ENCODE results near the gene SMU1.

The SMU1 gene

DNA sequence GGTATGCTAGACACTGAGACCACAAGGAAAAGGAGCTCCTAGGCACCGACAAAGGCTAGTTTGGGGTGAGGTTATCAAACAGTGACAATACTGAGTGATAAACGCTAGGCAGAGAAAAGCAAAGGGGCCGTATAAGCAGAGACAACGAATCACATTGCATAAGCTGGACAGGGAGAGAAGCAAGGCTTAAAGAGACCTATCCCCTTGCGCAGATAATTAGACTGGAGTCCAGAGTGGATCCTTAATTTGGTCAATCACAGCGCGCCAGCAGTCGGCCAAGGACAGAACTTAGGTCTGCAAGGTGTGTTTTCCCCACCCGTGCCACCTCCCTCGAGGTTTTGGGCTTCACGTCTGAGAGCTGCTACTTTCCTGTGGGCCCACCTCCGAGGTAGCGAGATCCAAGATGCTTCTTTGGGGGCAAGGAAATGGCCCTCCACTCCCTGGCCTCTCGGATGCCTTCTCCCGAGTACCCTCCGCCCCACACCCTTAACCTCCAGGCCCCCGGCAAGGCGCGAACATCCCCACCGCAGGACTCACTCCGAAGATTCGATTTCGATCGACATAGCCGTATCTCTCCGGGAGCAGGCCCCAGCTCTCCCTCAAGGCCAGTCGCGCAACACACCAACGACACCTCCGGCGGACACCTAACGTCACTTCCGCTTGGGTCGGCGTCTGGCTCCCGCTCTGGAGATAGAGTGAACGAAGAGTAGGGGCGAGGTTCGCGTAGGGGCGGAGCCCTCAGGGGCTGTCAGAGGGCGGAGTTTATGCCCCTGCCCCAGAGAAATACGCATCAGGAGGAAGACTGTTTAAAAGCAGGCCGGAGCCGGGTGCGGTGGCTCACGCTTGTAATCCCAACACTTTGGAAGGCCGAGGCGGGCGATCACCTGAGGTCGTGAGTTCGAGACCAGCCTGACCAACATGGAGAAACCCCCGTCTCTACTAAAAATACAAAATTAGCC is at the start of gene SMU1:
Gene SMU1 (minus strand): TSS at position 629 of the 959 bp plus-strand sequence. CDS start 66 bp downstream, at position 563.
- DNase-seq (ENCODE audit: low read depth in 2 of 3, low spot score in 1 of 3): peak; percentile 89 to 93 (median 92)

DNA sequence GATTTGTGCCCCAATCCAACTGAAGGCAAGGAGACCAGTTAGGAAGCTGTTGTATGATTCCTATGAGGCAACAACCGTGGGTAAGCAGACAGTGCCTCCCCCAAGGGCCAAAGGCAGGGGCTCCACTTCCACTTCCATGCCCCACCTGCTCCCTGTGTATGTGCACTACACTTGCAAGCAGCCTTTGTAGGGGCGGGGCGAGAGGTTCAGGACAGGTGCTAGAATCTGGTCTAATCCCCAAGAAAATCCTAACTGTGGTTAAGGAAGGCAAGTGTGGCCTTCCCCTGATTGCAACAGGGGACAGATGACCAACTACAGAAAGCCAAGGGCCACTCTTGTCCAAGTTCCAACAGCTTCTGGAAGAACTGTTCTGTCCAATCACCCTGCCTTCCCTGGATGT is 49.0 kb upstream of the SMU1 start:
- DNase-seq (ENCODE audit: low read depth in 2 of 3, low spot score in 1 of 3): no peak

GRCh38 chr9:33124751-33125381 is 48.4 kb upstream of the SMU1 start:
- no peak for DNase-seq (ENCODE audit: low read depth in 2 of 3, low spot score in 1 of 3)

DNA sequence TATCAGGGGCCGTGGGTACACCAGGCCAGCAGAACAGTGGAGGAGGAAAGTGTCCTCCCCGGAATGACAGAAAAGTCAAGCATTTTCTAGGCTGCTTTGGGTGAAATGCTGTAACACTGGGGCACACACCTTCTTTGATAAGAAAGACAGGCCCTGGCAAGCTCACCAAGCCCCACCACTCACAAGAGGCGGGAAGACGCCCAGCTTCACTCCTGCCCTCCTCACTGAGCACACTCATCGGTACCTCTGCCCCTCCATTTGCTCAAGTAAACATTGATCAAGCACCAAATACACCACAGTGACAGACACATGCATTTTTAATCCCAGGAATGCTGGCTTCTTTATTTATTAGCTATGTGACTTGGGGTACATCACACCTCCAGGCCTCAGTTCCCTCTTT is 47.6 kb upstream of the SMU1 start:
- DNase-seq (ENCODE audit: low read depth in 2 of 3, low spot score in 1 of 3): no peak

- no peak for DNase-seq (ENCODE audit: low read depth in 2 of 3, low spot score in 1 of 3)
These were observed 47.0 kb upstream of the SMU1 start for GRCh38 chr9:33123407-33124031.

DNA sequence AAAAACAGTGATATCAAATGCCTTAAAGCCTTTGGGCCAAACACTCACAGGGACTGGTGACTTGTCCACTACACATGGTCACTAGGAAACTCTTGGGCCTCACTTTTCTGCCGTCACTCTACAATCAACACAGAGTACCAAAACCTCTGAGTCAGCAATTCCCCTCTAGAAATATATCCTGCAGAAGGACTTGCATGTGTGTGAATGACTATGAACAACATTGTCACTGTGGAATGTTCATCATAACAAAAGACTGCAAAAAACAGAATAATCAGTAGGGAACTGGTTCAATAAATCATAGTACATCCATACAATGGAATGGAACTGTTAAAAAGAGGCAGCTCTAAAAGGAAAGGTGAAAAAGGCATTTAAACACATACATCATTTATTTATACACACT is 44.1 kb upstream of the SMU1 start:
- DNase-seq (ENCODE audit: low read depth in 2 of 3, low spot score in 1 of 3): no peak

GRCh38 chr9:33117796-33118195 is 41.3 kb upstream of the SMU1 start:
- DNase-seq (ENCODE audit: low read depth in 2 of 3, low spot score in 1 of 3): no peak

GRCh38 chr9:33117306-33117705 is 40.8 kb upstream of the SMU1 start:
- no peak for DNase-seq (ENCODE audit: low read depth in 2 of 3, low spot score in 1 of 3)

GRCh38 chr9:33116860-33117259 is 40.4 kb upstream of the SMU1 start:
- no peak for DNase-seq (ENCODE audit: low read depth in 2 of 3, low spot score in 1 of 3)

DNA sequence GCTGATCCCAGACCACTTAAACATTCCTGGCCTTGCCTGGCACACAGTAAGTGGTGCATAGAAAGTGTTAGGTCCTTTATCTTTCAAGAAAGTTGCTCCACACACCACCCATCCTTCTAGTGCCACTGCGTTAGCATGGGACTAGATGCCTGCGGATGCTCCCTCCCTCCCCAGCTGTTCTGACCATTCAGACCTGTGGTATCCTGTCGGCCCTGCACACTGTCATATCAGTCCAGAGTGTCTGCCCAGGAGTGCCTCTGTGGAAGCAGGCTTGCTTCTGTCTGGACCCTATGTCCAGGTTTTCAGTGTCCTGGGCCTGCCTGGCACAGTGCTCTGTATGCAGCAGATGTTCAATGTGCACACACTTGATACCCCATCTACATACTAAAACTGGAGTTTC is 38.3 kb upstream of the SMU1 start:
- DNase-seq (ENCODE audit: low read depth in 2 of 3, low spot score in 1 of 3): no peak

DNA sequence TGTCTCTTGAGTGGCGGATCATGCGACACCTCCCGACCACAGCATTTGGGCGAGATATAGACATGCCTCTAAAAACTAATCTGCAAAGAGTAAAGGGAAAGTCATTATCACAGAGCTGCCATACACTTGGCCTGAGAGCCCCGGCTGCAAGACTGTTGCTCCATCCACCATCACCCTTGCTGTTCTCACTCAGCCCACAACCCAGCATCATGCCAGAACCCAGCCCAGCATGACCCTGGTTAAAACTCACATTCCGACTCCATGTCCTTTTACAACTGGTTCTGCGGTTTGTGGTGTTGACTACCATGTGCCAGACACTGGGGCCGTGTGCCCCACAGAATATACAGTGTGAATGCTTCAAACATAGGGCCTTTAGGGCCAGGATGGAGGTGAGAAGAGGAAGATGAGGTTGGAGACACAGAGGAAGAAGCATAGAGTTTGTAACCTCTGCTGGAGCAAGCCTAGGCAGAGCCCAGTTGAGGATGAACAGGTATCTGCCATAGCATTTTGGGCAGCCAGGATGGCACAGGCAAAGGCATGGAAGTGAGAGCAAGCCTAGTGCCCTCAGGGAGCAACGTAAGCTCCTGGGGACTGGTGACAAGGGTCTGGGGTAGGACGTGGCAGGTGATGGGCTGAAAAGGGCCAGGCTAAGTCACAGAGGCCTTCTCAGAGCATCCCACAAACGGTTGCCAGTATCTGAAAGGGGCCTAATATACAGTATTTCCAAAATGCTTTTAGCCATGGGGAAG is 37.5 kb upstream of the SMU1 start:
- no peak for DNase-seq (ENCODE audit: low read depth in 2 of 3, low spot score in 1 of 3)

- no peak for DNase-seq (ENCODE audit: low read depth in 2 of 3, low spot score in 1 of 3)
These were observed 35.6 kb upstream of the SMU1 start for GRCh38 chr9:33112094-33112493.

DNA sequence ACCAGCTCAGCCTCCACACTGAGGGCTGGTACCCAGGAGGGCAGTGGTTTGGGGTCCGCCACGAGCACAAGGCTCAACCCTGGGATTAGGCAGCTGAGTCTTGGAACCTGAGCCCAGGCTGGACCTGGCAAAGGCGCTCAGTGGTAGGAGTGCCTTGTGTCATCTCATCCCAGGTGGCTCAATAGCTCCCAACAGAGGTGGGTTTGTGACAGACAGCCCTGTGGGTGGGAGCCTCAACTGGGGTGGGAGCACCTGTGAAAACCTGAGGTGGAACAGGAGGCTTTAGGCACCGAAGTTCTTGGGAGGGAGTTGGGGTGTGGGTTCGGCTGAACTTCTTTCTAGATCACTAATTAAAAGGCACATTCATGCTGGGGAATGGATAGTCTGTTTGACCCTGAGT is 35.2 kb upstream of the SMU1 start:
- DNase-seq (ENCODE audit: low read depth in 2 of 3, low spot score in 1 of 3): no peak

DNA sequence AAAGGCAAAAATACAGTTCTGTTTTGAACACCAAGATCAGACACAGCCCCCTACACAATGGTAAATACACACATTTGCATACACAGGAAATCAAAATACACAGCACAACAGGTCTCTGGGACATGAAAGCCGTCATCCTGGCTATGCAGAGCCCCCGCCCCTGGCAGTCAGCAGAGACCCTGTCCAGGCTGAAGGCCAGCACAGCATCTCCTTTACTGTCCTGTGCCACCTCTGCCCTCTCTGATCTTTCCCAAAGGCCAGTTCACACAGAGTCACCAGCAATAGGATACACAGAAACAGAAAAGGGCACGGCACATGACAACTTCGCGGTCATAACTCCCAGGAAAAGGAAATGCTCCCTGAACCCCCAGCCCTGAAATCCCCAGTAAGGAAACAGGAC is 34.2 kb upstream of the SMU1 start:
- no peak for DNase-seq (ENCODE audit: low read depth in 2 of 3, low spot score in 1 of 3)

DNA sequence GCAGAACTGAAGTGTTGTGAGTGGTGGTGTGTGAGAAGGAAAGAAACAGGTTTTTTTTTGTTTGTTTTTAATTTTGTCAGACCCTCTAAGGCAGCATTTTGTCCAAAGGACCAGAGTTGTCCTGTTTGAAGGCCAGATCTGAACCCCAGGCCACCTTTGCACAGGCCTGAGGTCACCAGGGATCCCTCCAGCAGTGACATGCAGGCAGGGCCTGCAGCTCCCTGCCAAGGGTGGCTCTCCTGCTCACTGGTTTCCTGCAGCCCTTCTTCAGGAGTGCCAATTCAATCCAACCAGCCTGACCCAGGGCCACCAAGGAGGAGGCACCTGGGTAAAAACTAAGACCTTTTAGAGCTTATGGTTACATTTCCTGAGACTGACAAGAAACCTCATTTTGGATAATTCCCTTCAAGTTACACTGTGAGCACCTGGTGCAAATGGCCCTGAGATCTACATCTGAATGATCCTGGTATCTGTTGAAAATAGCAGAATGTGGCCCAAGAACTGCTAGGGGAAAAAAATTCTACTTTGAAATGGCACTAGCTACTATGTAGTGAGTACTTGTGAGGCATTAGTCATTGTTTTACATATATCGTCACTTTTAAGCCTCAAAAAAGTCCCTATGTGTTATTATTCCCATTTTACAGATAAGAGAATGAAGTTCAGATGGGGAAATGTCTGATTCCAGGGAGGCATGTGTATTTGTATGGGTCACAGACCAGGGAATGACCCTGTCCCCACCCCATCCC is 33.5 kb upstream of the SMU1 start:
- DNase-seq (ENCODE audit: low read depth in 2 of 3, low spot score in 1 of 3): no peak

DNA sequence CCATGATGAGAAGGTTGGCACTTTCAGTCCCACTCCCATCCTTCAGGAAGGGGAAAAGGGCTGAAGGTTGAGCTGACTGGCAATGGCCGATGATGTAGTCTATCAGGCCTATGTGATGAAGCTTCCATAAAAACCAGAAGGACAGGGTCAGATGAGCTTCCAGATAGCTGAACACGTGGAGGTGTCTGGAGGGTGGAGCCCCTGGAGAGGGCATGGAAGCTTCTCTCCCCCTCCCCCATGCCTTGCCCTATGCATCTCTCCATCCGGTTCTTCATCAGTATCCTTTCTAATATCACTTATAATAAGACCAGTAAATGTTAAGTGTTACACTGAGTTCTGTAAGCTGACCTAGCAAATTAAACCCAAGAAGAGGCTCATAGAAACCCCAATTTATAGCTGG is 32.6 kb upstream of the SMU1 start:
- no peak for DNase-seq (ENCODE audit: low read depth in 2 of 3, low spot score in 1 of 3)

GRCh38 chr9:33108472-33108871 is 32.0 kb upstream of the SMU1 start:
- no peak for DNase-seq (ENCODE audit: low read depth in 2 of 3, low spot score in 1 of 3)

DNA sequence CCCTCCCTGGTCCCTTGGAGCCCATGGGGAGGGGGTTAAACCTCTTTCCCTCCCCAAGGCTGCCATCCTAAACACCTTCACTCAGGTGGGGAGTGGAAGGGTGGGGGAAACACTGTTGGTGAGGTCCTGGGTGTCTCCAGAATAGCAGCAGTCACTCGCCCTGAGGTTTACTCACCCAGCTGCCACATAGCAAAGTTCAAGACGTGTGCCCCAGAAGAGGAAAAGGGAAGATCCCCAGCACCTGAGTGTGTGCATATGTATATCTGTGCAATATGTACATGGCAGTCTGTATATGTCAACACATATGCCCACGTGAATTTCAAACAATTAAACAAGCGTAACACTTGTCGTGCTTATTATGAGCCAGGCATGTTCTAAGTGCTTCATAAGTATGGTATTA is 31.3 kb upstream of the SMU1 start:
- no peak for DNase-seq (ENCODE audit: low read depth in 2 of 3, low spot score in 1 of 3)

- DNase-seq (ENCODE audit: low read depth in 2 of 3, low spot score in 1 of 3): no peak
These were observed 30.6 kb upstream of the SMU1 start for GRCh38 chr9:33106827-33107621.

GRCh38 chr9:33106372-33106771 is 29.9 kb upstream of the SMU1 start:
- no peak for DNase-seq (ENCODE audit: low read depth in 2 of 3, low spot score in 1 of 3)

Measured in stimulated activated CD4-positive, alpha-beta T cell treated with anti-CD3 and anti-CD28 coated beads, Interleukin-12 subunit alpha, Interleukin-12 subunit beta, amount 100 ng/mL, for 48 hours (primary cell).